CD14-positive monocyte (primary cell): ENCODE results near the gene SLC12A9. TPM values are rescaled to one million over a fixed set of nuclear protein-coding genes. Genes with fewer than 3 reads are reported as not detected.

Source experiments
- DNase-seq, 3 donors: peaks; one replicate each; pipeline ENCODE4 v3.0.0-alpha.2; 2011 to 2022
- H2AFZ ChIP-seq: 2 replicates; pipeline ENCODE4 v1.6.0; 2012; ENCODE audit warnings: mild to moderate bottlenecking, low read depth, low read length, inconsistent platforms; ENCODE audit not compliant: insufficient read depth, poor library complexity, severe bottlenecking
- H3K27ac ChIP-seq, 2 donors: 1 replicate in 1 of 2; 2 replicates in 1 of 2; pipeline ENCODE4 v1.5.1; 2012 to 2013; ENCODE audit warnings: low read length in 2 of 2, control low read depth in 1 of 2, inconsistent platforms in 1 of 2, low read depth in 1 of 2, mild to moderate bottlenecking in 1 of 2
- H3K27me3 ChIP-seq, 2 donors: one replicate each; pipeline versions ENCODE4 v1.6.0 to v1.6.1; 2011 to 2013; ENCODE audit warnings: low read length in 2 of 2; ENCODE audit not compliant: control insufficient read depth in 2 of 2, insufficient read depth in 2 of 2
- H3K36me3 ChIP-seq, 2 donors: replicated peaks in 1 of 2; 1 replicate in 1 of 2; 2 replicates in 1 of 2; pipeline versions ENCODE4 v1.5.1 to v1.6.1; 2012 to 2013; ENCODE audit warnings: low read length in 2 of 2, control low read depth in 1 of 2, inconsistent platforms in 1 of 2, mild to moderate bottlenecking in 1 of 2; ENCODE audit not compliant: insufficient read depth in 2 of 2, control insufficient read depth in 1 of 2
- H3K4me1 ChIP-seq, 2 donors: 1 replicate in 1 of 2; 2 replicates in 1 of 2; pipeline versions ENCODE4 v1.5.1 to v1.6.1; 2012 to 2013; ENCODE audit warnings: low read length in 2 of 2, control low read depth in 1 of 2, inconsistent platforms in 1 of 2, mild to moderate bottlenecking in 1 of 2, moderate library complexity in 1 of 2; ENCODE audit not compliant: insufficient read depth in 2 of 2, control insufficient read depth in 1 of 2
- H3K4me2 ChIP-seq: replicated peaks from 2 replicates; pipeline ENCODE3; 2012; ENCODE audit warnings: low read length, moderate library complexity, mild to moderate bottlenecking; ENCODE audit not compliant: poor library complexity, severe bottlenecking; ENCODE audit errors: extremely low read depth
- H3K4me3 ChIP-seq, 3 experiments: fragments of 200-600 bp in 1 of 3; sonication (generic) in 1 of 3; replicated peaks in 1 of 3; 1 replicate in 2 of 3; 2 replicates in 1 of 3; pipeline ENCODE4 v1.5.1; 2011 to 2013; ENCODE audit warnings: low read length in 3 of 3, mild to moderate bottlenecking in 3 of 3, control low read depth in 2 of 3, low read depth in 2 of 3, inconsistent platforms in 1 of 3, moderate library complexity in 1 of 3
- H3K79me2 ChIP-seq: 2 replicates; pipeline ENCODE4 v1.6.0; 2012; ENCODE audit warnings: mild to moderate bottlenecking, control low read depth, inconsistent platforms, low read length, moderate library complexity; ENCODE audit not compliant: insufficient read depth
- H3K9ac ChIP-seq: 2 replicates; pipeline ENCODE4 v1.6.0; 2017; ENCODE audit warnings: low read length, mild to moderate bottlenecking; ENCODE audit not compliant: insufficient read depth, poor library complexity, severe bottlenecking
- H3K9me3 ChIP-seq, 2 donors: replicated peaks in 1 of 2; 1 replicate in 1 of 2; 2 replicates in 1 of 2; pipeline versions ENCODE4 v1.5.1 to v1.6.1; 2012 to 2013; ENCODE audit warnings: low read length in 2 of 2, control low read depth in 1 of 2; ENCODE audit not compliant: control insufficient read depth in 1 of 2, insufficient read depth in 1 of 2
- H4K20me1 ChIP-seq: 2 replicates; pipeline ENCODE4 v1.6.0; 2012; ENCODE audit warnings: mild to moderate bottlenecking, low read length, control low read depth, moderate library complexity; ENCODE audit not compliant: insufficient read depth
- H3K27ac Mint-ChIP-seq, 7 donors: one replicate each; pipeline ENCODE4 v1.8.0; 2020; ENCODE audit warnings: mild to moderate bottlenecking in 7 of 7, mixed read lengths in 7 of 7, moderate library complexity in 6 of 7, inconsistent platforms in 2 of 7
- H3K27me3 Mint-ChIP-seq, 3 donors: one replicate each; pipeline ENCODE4 v1.8.0; 2021 to 2022; ENCODE audit warnings: low read depth in 3 of 3, mild to moderate bottlenecking in 3 of 3, mixed read lengths in 3 of 3, moderate library complexity in 3 of 3, inconsistent platforms in 1 of 3
- H3K36me3 Mint-ChIP-seq, 2 donors: one replicate each; pipeline ENCODE4 v1.8.0; 2020; ENCODE audit warnings: mixed read lengths in 2 of 2, inconsistent platforms in 1 of 2, mild to moderate bottlenecking in 1 of 2
- H3K4me1 Mint-ChIP-seq: one replicate; pipeline ENCODE4 v1.8.0; 2020; ENCODE audit warnings: mild to moderate bottlenecking, mixed read lengths
- H3K4me3 Mint-ChIP-seq, 2 donors: one replicate each; pipeline ENCODE4 v1.8.0; 2020; ENCODE audit warnings: mild to moderate bottlenecking in 2 of 2, mixed read lengths in 2 of 2, moderate library complexity in 1 of 2
- H3K9me3 Mint-ChIP-seq, 7 donors: one replicate each; pipeline ENCODE4 v1.8.0; 2020 to 2022; ENCODE audit warnings: mixed read lengths in 7 of 7, mild to moderate bottlenecking in 6 of 7, moderate library complexity in 6 of 7, inconsistent platforms in 2 of 7
- WGBS: methylation state at CpG from one replicate; pipeline ENCODE4 v1.1.5; 2013; ENCODE audit warnings: missing lambda C conversion rate; ENCODE audit not compliant: insufficient coverage; 5-methylcytosine and 5-hydroxymethylcytosine counted together
- intact Hi-C, 2 donors: fragments of 100-400 bp; cut with micrococcal nuclease; formaldehyde crosslinking; loops; one replicate each; pipeline versions ENCODE4 v1.15.0 to v1.15.1; 2023
- polyA plus RNA-seq, 3 donors: library from polyadenylated mRNA; depleted of rRNA in 1 of 3; unstranded in 2 of 3; stranded (reverse) in 1 of 3; fragments of 300-500 nt in 2 of 3; fragments of >200 nt in 1 of 3; fragmentation: Illumina TruSeq in 2 of 3; gene quantifications; 1 replicate in 2 of 3; 2 replicates in 1 of 3; pipeline ENCODE4 v1.2.3, GENCODE V29; 2012 to 2021
- TF ChIP-seq, protein P1 (sequence below): fragments of 200-600 bp; IDR thresholded peaks from one replicate; pipeline ENCODE4 v1.8.0; 2022; ENCODE audit warnings: antibody characterized with exemption, mild to moderate bottlenecking

SLC12A9 gene
- polyA plus RNA-seq, 3 donors, result 18.8 to 119 (median 19.3) TPM

GRCh38 chr7:100825215-100825671 lies 27.3 kb upstream of the SLC12A9 start:
- TF ChIP-seq, protein P1, sequence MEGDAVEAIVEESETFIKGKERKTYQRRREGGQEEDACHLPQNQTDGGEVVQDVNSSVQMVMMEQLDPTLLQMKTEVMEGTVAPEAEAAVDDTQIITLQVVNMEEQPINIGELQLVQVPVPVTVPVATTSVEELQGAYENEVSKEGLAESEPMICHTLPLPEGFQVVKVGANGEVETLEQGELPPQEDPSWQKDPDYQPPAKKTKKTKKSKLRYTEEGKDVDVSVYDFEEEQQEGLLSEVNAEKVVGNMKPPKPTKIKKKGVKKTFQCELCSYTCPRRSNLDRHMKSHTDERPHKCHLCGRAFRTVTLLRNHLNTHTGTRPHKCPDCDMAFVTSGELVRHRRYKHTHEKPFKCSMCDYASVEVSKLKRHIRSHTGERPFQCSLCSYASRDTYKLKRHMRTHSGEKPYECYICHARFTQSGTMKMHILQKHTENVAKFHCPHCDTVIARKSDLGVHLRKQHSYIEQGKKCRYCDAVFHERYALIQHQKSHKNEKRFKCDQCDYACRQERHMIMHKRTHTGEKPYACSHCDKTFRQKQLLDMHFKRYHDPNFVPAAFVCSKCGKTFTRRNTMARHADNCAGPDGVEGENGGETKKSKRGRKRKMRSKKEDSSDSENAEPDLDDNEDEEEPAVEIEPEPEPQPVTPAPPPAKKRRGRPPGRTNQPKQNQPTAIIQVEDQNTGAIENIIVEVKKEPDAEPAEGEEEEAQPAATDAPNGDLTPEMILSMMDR, result no peak
- WGBS, result 85% methylated on average over 7 of the region's 16 CpGs
- Histone ChIP-seq H3K9ac (no peak overlapping the region), H4K20me1 (no peaks in the 10 kb centered on the region), H3K27me3 (peaks cover 24 to 55% of the 10 kb centered on the region in 2 donors), H3K36me3 (no peaks in the 10 kb centered on the region), H3K79me2 (no peaks in the 10 kb centered on the region), H3K4me1 (peaks cover 32 to 40% of the 10 kb centered on the region in 2 donors), H3K4me2 (peak overlapping the region; percentile 90), H3K27ac (no peak overlapping the region), H3K9me3 (peaks cover 0 to 4% of the 10 kb centered on the region in 2 donors), H2AFZ (no peak overlapping the region), H3K4me3 (peak overlapping the region in 1 of 3 experiments; percentile 73)
- Mint-ChIP-seq H3K27ac (no peak overlapping the region), H3K9me3 (peaks cover 2 to 20% (median 14%) of the 10 kb centered on the region in 7 donors), H3K4me3 (peak overlapping the region in 1 of 2 donors; percentile 90), H3K27me3 (peaks cover 55 to 62% (median 55%) of the 10 kb centered on the region in 3 donors), H3K4me1 (peaks cover 28% of the 10 kb centered on the region), H3K36me3 (peaks cover 6 to 11% of the 10 kb centered on the region in 2 donors)
- intact Hi-C loops, result no loop called here
- no peak for DNase-seq

- no peaks in the 10 kb centered on the region for H3K36me3 ChIP-seq
- H3K27ac ChIP-seq, result no peak overlapping the region
- H3K79me2 ChIP-seq, result no peaks in the 10 kb centered on the region
- H3K27ac Mint-ChIP-seq, result peak overlapping the region in 1 of 7 donors; percentile 18
- DNase-seq, result peak in 1 of 3 donors; percentile 4
- intact Hi-C loops, result no loop called here
- no peaks in the 10 kb centered on the region for H4K20me1 ChIP-seq
- peak overlapping the region; percentile 90 for H3K4me2 ChIP-seq
- no peak overlapping the region for H3K9ac ChIP-seq
- peaks cover 24 to 62% of the 10 kb centered on the region in 2 donors for H3K27me3 ChIP-seq
- H3K4me3 Mint-ChIP-seq, result peak overlapping the region; percentile 67 to 90
- H3K36me3 Mint-ChIP-seq, result peaks cover 6 to 11% of the 10 kb centered on the region in 2 donors
- TF ChIP-seq, protein P1, result peak; percentile 12
- peaks cover 28% of the 10 kb centered on the region for H3K4me1 Mint-ChIP-seq
- H2AFZ ChIP-seq, result no peak overlapping the region
- peaks cover 32 to 40% of the 10 kb centered on the region in 2 donors for H3K4me1 ChIP-seq
- peaks cover 0 to 4% of the 10 kb centered on the region in 2 donors for H3K9me3 ChIP-seq
- WGBS, result 10% methylated on average over 6 of the region's 17 CpGs
- H3K9me3 Mint-ChIP-seq, result peaks cover 2 to 20% (median 14%) of the 10 kb centered on the region in 7 donors
- H3K4me3 ChIP-seq, result peak overlapping the region in 1 of 3 experiments; percentile 73
- peaks cover 58 to 67% (median 60%) of the 10 kb centered on the region in 3 donors for H3K27me3 Mint-ChIP-seq
These were observed 26.6 kb upstream of the SLC12A9 start for GRCh38 chr7:100825751-100826513.
